Stimulated activated CD8-positive, alpha-beta memory T cell treated with anti-CD3 and anti-CD28 coated beads, Interleukin-4, amount 100 ng/mL, for 4 hours (primary cell): ENCODE data around the gene CAPN7.

Experiments used
- DNase-seq, 2 donors: peaks; one replicate each; pipeline ENCODE4 v3.0.0-alpha.2; 2020; ENCODE audit warnings: low read depth in 2 of 2, low spot score in 1 of 2

Gene CAPN7

DNA sequence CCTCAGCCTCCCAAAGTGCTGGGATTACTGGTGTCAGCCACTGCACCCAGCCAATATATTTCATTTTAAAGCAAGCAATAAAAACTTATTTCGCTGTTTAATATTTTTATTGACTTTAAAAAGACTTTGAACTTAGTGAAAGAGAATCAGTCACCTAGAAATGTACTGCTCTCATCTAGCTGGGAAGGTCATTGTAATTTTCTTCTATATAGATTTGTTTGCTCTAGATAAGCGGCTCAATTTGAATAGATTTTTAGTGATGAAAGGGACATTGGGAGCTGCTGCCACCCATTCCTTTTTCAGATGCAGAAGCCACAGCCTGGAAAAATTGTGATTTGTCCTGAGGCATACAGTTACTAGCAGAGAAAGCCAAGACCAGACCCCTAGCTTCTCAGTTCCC, 40.1 kb downstream of the CAPN7 start:
- no peak for DNase-seq

DNA sequence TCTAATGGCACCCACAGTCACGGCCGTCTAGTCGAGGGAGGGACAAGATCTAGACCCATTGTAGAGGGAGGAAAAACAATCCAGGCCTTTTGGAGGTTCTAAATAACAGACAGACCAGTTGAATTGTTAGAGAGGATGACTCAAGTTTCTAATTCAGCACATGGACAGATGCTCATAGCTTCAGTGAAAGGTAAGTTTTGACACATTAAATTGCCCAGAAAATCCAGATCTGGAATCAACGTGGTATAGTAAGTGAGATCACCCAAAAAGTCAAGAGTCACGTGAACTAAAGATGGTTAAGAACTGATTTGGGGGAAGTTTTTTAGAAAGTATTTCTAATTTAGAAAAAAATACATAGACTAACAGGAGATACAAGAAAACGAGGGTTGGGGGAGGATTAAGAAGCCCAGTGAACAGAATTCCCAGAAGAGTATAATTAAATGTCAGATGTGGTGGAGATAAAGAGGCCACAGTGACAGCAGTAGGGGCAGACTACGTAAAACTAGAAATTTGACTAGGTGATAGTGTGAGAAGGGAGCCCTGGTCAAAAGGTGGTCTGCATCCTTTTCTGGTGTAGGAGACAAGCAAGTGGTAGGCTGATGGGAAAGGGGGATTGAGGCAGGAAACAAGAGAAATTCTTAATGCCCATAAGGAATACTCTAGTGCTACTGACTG, 47.1 kb downstream of the CAPN7 start:
- DNase-seq = no peak

DNA sequence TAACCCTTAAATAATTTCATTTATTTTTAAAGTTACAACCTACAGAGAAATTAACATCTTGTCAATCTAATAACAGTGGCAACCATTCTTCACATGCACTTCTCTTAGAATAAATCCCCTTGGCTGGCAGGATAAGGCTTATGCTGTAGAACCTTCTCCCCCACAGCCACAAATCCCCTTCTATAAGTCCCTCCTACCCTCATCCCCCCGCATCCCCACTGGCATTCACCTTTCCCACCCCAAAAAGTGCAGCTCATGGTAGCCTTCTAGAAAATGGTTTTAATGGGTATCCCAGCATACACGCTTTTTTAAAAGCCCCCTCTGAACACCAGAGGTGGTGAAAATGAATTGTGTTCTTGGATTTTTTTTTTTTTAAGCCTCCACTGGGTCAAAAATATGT, 49.2 kb downstream of the CAPN7 start:
- no peak for DNase-seq

DNA sequence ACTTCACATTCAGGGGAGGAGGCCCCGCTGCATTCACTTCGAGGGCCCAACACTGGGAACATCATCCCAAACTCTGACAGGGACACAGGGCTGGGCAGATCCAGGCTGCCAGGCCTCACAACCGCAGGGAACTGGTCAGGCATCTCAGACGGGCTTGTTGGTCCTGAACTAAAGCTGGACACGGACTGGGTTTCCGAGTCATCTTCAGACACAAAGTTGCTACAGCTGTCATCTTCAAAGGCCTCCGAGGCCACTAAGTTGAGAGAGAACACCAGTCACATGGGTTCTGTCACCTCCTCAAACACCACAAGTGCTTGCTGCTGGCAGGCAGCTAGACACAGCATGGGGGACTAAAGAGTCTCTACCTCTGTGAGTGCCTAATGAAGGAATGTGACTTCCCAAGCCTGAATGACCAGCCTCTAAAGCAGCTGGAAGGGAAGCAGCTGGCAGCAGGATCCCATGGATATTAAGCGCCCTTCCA, 50.9 kb downstream of the CAPN7 start:
- no peak for DNase-seq

DNA sequence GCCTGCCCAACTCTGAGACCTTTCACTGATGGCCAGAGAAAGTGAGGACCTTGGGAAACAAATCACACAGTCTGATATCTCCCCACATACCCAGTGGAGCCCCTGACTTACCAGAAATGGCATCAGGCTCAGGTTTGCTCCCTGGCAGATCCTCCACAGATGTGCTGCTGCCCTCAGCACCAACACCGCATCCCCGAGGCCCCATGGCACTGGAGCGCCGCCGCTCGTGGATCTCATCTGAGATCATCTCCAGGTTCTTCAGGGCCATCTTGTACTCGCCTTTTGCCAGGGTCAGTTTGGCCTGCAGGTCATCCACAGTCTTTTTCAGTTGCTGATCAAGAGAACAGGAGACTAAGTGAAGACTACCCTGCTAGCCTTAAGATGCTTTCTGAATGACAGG, 52.7 kb downstream of the CAPN7 start:
- DNase-seq = no peak

DNA sequence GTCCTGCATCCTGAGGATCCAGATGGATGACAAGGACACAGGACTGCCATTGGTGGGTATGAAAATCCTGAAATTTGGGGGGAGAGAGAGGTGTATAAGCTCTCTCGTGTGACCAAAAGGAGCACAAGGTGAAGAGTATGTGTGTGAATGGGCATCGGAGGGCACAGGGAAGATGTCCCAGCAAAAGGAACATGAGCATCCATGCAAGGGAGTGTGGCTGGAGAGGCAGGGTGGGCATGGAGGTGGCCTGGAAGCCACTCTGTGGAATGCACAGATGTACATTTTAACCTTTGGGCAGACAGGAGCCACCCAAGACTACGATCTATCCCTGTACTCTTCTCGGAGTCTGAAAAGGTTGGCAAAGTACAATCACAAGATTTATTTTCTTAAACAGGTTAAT, 54.5 kb downstream of the CAPN7 start:
- DNase-seq = no peak

DNA sequence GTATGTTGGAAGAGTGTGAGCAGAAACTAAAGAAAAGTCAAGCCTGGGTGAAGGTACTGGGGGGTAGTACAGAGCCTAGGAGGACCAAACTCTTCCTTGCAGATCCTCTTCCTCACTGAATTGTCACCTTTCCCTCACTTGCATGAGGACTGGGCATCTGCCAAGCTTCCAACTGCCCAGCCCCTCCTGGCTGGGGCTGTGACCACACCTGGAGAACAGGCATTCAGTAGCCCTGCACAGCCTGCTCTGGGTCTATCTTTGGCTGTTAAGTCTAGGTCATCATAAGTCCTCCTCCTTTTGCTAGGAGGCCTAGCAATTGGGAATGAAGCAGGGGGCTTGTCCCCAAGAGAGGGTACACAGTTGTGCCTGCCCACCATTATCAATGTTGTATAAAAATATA, 55.2 kb downstream of the CAPN7 start:
- no peak for DNase-seq

DNA sequence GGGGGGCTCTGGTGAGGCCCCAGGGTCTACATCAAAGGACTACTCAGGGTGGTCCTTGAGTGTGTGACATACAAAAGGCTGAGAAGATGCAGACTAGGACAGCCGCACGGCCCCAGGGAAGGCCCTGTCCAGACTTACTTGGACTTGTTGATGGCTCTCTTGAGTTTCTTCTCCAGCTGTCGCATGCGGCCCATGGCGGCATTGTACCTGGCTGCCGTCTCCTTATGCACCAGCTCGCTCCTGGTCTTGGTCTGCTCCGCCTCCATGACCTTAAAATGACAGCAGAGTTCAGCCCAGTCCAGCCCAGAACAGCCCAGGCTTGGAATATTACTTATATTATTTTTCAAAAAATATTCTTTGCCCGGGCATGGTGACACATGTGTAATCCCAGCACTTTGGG, 56.0 kb downstream of the CAPN7 start:
- no peak for DNase-seq

DNA sequence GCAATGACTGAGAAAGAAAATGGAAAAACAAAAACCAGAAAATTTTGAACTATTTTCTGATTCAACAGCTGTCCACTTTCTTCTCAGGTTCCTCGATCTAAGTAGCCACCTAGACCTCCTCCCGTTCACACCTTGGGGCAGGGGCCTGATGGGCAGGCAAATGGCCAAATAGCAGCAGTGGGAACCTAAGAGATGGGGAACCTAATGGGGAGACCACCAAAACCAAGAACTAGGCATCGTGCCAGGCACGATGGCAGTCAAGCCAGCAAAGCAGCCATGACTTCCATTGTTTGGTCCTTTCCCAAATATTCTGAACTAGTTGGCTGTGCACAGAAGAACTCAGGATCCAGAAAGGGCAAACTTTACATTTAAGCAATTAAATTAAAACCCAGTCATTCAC, 57.1 kb downstream of the CAPN7 start:
- no peak for DNase-seq

DNA sequence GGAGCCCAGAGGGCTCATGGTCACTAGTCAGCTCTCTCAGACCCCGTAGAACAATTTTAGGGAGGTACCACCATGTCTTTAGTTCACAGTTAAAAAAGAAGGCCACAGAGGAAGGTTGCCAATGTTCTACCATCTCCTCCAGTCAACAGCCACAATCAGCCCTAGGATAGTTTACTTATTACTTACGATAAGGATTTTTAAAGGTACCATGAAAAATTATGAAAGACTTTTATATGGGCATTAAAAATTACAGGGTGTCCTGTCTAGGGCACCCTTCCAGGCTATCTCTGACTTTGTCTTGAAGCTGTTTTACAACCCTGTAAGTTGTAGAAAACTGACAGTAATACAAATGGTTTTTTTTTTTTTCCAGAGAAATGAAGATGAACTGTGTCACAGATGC, 57.9 kb downstream of the CAPN7 start:
- DNase-seq = no peak

DNA sequence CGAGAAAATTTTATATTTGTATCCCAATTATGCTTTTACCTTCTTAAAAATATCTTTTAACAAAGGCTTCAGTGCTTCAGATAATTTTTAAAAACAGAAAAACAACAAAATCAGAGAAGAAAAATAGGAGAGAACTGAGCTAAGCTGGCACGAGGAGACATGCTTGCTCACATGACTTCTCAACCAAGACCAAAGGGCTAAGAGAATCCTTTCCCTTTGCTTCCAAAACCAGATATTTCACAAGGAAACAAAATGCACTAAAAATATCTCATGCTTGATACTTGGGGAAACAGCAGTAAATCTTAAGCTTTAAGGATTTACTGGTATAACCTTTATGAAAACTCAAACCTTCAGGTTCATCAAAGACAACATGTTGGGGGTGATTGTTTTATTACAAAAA, 58.4 kb downstream of the CAPN7 start:
- no peak for DNase-seq

DNA sequence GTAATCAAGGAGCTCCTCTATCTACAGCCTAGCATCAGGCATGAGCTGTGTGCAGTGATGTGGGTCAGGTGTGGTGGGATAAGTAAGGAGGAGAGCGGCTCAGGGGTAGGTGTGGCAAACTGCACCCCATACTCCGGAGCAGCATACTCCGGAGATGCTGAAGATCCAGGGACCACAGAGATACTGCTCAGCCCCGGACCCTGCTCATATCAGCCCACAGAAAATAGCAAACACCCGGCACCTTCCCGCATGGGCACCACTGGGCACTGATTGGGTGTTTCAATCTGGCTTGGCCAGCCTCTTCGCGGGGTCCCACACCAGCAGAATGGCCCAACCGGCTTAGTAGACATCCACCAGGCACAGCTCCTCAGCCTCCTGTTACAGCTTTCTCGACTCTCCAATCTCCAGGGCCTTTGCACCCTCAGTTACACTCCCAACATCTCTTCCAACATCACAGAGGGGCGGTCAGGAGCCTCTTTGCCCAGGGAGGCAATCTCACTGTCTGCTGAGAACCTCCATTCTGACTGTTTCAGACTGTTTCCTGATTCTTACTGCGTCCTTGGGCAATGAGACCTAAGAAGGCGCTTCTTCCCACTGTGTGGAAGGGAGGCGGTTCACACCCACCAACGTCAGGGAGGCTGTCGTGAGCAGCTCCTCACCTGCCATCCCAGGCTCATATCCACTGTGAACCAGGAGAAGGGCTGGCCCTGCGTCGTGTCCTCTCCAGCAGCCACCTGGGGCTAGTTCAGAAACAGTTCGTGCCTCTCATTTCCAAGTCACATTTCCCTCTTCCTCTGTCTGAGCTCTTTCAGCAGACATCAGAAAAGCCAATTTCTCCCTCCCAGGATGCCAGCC, 59.8 kb downstream of the CAPN7 start:
- DNase-seq = no peak

DNA sequence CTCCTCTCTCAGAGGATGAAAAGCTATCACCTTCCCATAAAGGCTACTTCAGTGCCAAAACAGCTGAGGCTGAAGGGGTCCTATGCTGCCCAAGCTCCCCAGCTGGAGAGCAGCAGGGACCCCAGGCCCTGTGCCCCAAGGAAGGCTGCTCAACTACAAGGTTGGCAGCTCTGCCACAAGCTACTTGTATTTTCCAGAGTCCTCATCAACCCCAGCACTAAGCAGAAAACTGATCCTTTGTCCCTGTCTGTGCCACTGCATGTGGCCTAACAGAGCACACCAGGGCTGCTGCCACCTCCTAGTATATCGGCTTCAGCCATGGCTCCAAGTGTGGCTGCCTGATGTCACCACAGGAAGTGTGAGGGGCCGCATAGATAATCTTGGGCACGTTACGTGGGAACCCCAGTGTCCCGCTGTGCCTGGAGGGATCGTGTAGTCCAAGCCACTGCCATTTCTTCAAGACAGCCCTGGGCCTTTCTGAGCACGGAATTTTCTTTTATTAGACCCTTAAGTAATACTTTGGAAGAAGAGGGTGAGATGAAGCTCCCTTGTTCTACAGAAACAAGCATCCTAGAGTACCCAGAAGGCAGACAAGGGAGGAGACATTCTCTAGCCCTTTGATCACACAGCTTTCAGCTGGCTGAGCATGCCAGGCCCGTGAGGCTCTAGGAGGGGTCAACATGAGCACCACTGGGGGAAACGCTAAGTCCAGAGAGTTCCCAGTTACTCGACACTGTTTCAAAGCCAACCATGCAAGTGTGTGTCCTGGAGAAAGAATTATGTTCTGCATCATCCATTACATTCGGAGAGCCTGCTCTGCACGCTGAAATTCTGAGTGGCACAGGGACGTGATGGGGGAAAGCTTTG, 60.7 kb downstream of the CAPN7 start:
- DNase-seq = no peak

DNA sequence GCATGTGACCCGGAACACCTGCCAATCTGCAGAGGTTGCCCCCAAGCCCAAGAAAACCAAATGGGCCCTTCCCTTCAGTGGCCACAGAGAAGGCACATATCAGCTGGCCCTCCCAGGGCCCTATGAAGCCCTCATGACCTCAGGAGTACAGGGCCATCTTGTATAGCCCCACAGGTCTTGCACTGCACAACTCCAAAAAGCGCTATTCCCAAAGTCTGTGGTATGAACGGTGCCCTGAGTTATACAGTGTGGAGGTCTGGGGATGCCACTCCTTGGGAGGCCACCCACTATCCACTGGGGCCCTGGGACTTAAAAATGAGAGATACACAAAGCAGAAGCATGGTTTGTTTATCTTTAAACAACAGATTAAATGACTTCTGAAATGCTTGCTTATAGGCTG, 61.5 kb downstream of the CAPN7 start:
- no peak for DNase-seq

DNA sequence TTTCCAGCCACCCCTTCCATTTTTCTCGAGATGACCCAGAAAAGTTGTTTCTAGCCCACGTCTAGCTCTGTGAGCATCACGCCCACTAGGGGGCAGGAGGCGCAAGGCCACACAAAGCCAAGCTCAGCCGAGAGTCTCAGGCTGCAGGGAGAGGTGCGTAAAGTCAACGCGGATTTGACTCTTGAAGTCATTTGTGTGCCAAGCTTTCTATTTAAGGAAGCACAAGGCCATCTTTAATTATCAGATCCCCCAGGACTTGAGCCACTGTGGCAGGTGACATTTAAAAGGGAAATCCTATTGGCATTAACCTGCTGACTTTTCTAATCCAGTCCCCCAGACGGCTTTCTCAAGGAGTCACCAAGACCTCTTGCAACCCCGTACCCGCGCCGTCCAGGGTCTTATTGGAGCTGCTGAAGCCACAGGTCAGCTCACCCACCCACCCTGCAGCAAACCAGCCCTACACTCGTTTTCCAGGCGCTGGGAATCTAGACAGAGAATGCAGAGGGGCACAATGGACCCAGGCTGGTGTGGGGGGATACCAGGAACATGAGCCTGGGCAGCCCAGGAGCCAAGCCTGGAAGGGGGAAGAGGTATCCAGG, 62.1 kb downstream of the CAPN7 start:
- peak; percentile 63 to 70 for DNase-seq

DNA sequence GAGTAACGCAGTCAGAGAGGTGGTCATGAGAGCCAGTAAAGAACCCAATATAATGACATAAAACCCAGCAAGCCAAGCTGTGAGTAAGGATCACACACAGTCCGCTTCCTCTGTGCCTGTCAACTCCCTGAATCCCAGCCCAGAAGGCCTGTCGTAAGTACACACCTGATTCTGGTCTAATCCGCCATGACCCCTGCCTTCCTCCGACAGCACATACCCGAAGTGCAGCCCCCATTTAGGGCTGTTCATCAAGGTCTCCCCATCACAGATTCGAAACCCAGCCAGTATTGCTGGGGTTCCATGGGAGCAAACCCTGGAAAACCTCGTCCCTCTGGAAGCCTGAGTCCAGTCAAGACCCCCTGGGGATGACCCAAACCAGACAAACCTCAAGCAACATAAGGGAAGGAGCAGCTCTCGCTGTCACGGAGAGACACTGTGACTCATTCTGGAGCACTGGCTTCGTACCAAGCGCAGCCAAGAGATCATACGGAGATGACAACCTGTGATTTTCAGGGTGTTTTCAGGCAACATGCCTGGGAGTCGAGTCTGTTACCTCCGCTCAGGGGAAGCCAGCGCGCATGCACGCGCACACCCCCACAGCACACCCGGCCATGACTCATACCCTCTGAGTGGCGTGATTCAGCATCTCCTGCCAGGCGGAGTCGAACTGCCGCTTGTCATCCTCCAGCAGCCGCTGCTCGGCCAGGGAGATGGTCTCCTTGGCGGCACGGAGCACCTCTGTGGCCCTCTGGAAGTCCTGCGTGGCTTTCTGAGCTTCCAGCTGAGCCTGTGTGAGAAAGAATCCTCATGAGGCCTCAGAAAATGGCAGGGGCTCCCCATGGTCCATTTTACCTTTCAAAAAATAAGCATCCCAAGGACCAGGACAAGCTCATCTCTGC, 63.3 kb downstream of the CAPN7 start:
- DNase-seq = peak; percentile 63 to 84

DNA sequence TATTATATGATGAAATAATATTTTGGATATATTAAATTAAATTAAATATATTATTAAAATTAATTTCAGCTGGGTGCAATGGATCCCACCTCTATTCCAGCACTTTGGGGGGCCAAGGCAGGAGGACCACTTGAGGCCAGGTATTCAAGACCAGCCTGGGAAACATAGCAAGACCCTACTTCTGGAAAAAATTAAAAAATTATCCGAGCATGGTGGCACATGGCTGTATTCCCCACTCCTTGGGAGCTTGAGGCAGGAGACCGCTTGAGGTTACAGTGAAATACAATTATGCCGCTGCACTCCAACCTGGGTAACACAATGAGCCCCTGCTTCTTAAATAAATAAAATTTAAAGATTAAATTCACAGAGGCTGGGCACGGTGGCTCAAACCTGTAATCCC, 65.0 kb downstream of the CAPN7 start:
- DNase-seq = no peak

DNA sequence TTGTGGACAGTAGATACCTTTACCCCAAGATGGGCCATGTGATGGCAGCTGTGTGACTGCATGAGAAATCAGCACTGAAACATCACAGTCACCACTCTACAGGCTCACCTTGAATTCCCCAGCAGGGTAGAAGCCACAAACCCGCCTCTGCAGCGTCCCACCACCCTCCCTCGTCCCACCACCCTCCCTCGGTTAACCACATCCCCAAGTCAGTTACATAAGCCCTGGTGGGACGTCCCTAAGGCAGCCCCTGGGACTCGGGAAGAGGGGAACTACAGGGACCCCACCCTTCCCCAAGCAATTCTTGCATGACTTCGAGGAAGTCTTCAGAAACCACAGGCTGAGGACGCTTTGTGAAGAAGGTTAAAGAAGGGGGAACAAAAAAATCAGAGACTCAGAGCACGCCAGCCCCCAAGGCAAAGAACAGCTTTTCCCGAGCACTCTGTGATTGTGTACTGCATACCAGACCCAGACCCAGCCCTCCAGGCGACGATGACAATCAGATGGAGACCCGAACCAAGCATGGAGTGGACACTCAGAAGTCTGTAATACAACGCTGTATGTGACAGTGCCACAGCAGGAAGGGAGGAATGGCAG, 65.8 kb downstream of the CAPN7 start:
- DNase-seq = peak; percentile 56 to 76

DNA sequence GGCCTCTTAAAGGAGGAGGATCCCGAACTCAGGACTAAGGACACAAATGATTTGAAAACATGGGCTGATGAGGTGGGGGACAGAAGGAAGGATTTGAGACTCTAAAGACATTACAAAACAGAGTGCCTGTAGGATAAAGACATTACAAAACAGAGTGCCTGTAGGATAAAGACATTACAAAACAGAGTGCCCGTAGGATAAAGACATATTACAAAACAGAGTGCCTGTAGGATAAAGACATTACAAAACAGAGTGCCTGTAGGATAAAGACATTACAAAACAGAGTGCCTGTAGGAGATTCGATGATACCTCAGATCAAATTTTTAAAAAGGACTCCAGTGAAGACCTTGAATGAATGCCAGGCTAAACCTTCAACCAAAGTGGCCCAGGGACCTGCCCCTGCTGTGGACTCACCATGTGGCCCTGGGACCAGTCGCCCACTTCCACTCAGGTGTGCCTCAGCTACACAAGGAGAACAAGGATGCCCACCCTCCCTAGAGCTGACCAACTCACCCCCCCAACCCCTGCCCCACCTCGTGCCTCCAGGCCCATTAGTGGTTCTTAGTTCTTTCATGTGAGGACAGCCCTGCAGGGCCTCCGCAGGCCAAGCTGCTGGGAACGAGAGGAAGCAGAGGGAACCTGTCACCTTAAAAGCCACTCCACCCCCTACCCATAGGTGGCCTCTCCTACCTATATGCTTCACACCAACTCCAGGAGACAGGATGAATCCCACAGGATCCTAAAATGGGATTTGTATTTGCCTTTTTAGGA, 66.6 kb downstream of the CAPN7 start:
- no peak for DNase-seq
